ENCODE data around the gene SLC49A4.

The SLC49A4 gene

DNA sequence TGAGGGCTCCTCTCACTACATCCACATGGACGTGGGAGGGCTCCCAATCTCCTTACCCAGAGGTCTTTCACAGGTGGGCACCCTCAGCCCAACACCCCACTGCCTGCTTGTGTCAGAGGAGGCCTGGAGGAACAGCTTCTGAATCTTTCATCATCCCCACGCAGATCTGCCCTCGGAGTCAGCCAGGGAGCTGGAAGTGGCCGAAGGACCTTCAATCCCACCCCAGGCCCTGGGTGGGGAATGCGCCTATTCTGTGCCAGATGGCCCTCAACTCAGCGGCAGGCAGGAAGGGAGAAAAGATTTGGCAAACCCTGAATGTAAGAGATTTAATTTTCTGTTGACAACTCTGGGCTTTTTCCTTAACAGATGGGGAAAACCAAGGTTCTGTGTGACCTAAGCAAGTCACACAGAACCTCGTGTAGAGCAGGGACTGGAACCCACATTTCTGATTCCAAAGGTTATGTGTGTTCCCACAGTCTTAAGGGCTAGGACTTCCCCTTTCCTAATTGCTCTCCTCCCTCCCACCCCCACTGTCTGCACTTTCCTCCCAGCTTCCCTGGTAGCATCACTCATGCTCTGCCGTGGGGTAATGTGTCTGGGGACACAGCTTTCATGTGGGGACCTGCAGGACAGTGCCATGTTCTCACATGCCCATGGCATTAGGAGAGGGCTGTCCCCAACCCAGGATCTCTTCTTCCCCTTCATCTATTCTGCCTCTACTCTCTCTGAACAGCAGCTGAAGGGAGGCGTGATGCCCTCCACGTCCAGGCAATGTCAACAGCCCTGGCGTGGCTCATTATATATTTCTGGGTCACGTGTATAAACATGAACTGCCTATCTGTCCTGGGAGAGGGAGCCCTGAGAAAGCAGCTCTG lies 134.6 kb downstream of the SLC49A4 start:
- no peak for DNase-seq (ENCODE audit: low read depth in 2 of 2)

DNA sequence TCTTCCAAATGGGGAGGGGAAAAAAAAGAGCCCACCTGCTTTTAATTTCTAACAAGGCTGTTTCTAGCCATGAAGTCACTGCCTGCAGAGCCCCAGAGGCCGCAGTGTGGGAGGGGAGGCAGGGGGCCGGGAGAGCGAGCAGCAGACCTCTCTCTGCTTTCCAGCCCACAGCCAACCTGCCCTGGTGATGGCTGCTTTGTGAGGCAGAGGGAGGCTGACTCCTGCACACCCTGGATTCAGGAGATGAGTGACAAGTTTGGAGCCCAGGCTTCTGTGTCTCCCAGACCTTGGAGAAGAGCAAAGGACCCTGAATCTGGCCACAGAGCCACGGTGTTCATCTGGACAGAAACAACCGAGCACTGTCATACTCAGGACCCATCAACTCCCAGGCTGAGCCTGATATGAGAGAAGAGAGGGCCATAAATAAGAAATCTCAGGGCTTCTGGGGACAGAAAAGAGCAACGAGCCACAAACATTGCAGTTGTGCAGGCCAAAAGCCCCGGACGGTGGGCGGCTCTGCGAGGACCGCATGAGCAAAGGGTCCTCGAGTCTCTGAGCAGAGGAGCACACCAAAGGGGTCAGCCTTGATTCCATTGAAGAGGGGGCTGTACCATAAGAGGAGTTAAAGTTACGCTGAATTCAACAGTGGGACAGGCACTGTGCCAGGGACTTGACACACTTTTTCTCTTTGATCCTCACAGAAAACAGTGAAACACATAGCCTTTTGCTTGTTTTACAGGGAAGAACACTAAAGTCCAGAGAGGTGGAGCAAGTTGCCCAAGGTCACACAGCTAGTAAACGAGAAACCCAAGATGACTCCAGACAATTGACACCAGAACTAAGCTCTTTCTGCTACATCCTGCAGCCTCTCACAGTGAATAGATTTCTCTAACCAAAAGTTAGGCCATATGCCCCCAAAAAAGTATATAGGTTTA lies 135.5 kb downstream of the SLC49A4 start:
- no peak for DNase-seq (ENCODE audit: low read depth in 2 of 2)

All from stimulated activated CD4-positive, alpha-beta T cell treated with anti-CD3 and anti-CD28 coated beads, Interleukin-12 subunit alpha, Interleukin-12 subunit beta, amount 100 ng/mL, for 24 hours (primary cell).